Measurements from ENCODE around the gene VWA5B2.
A peak's percentile ranks its signal among the peaks of the same experiment; 100 is the strongest.
"Not testable (repeated sequence)": the region's sequence is repeated elsewhere in the genome, so short reads cannot be mapped to it uniquely, and the experiment has no call there.

The VWA5B2 gene

DNA sequence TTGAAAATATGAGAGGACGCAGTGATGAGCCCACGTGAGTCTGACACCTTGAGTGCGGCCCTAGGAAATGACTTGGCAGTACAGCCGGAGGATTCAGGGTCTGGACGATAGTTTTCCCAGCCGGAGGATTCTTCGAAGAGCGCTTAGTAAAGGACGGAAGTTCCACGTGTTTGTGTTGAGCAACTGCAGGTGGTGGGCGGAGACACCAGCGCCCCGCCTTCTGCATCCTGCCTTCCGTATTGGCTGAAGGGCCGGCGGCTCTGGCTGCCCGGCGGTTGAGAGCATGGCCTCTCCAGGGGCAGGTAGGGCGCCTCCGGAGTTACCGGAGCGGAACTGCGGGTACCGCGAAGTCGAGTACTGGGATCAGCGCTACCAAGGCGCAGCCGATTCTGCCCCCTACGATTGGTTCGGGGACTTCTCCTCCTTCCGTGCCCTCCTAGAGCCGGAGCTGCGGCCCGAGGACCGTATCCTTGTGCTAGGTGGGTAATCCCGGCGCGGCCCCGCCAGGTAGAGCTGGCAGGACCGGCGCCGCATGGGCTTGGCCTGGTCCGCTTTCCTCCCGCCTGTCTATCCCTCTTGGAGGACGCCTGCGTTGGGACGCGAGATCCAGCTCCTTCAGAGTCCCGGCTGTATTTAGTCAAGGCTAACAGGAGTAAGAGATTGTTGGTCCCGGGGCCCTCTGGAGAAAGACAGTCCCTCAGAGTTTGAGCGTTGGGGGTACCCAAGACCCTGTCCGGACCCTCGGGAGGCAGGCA is 20.2 kb downstream of the VWA5B2 start, which contains the start of gene EEF1AKMT4:
Gene EEF1AKMT4 (plus strand): TSS at position 261 of the 755 bp plus-strand sequence. CDS start 23 bp downstream, at position 284.
- Mint-ChIP-seq H3K4me1 (peaks cover 15% of the 10 kb centered on the region), H3K27ac (peak within 1 kb of the TSS; percentile 100), H3K27me3 (no peaks in the 10 kb centered on the region), H3K9me3 (no peaks in the 10 kb centered on the region), H3K36me3 (peaks cover 4% of the 10 kb centered on the region), H3K4me3 (peak within 1 kb of the TSS; percentile 97)

GRCh38 chr3:184250167-184250828 is 20.9 kb downstream of the VWA5B2 start:
- Mint-ChIP-seq H3K36me3 (no peaks in the 10 kb centered on the region), H3K27ac (peak overlapping the region; percentile 100), H3K9me3 (no peaks in the 10 kb centered on the region), H3K27me3 (no peaks in the 10 kb centered on the region), H3K4me3 (peak overlapping the region; percentile 97), H3K4me1 (peaks cover 15% of the 10 kb centered on the region)

- H3K9me3 Mint-ChIP-seq = no peaks in the 10 kb centered on the region
- peaks cover 6% of the 10 kb centered on the region for H3K36me3 Mint-ChIP-seq
- no peak overlapping the region for H3K4me3 Mint-ChIP-seq
- peaks cover 13% of the 10 kb centered on the region for H3K4me1 Mint-ChIP-seq
- peak overlapping the region; percentile 30 for H3K27ac Mint-ChIP-seq
- H3K27me3 Mint-ChIP-seq = peaks cover 7% of the 10 kb centered on the region
These were observed 26.1 kb downstream of the VWA5B2 start for GRCh38 chr3:184255291-184256039.

GRCh38 chr3:184257083-184257915 is 27.9 kb downstream of the VWA5B2 start:
- Mint-ChIP-seq H3K27me3 (peaks cover 13% of the 10 kb centered on the region), H3K4me1 (peaks cover 21% of the 10 kb centered on the region), H3K27ac (no peak overlapping the region), H3K36me3 (peaks cover 7% of the 10 kb centered on the region), H3K9me3 (no peaks in the 10 kb centered on the region), H3K4me3 (no peak overlapping the region)

- Mint-ChIP-seq H3K4me3 (peak overlapping the region; percentile 77), H3K9me3 (no peaks in the 10 kb centered on the region), H3K4me1 (peaks cover 26% of the 10 kb centered on the region), H3K36me3 (peaks cover 7% of the 10 kb centered on the region), H3K27ac (no peak overlapping the region), H3K27me3 (peaks cover 17% of the 10 kb centered on the region)
These were observed 29.5 kb downstream of the VWA5B2 start for GRCh38 chr3:184258926-184259325.

DNA sequence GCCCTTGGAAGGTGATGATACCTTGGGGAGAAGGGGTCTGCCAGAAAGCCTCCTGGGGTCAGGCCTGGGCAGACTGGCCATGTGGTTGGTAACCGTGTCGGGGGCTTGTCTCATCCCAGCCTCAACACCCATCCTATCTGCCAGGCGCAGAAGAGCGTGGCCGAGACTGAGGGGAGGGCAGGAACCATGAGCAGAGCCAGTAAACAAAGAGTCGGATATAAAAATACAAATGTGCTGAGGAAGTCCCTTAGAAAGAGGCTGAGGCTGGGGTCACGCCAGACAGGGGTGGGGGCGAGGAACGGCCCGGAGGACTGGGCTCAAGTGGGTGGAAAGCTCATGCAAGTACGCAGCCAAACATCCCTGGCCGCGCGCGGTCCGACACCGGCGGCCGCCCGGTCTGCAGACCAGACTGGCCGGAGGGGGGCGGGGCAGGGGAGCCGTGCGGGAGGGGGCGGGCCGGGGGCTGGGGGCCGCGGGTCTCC is 30.1 kb downstream of the VWA5B2 start:
- H3K9me3 Mint-ChIP-seq = no peaks in the 10 kb centered on the region
- H3K4me3 Mint-ChIP-seq = peak overlapping the region; percentile 77
- peaks cover 17% of the 10 kb centered on the region for H3K27me3 Mint-ChIP-seq
- H3K36me3 Mint-ChIP-seq = peaks cover 7% of the 10 kb centered on the region
- peaks cover 26% of the 10 kb centered on the region for H3K4me1 Mint-ChIP-seq
- H3K27ac Mint-ChIP-seq = no peak overlapping the region

DNA sequence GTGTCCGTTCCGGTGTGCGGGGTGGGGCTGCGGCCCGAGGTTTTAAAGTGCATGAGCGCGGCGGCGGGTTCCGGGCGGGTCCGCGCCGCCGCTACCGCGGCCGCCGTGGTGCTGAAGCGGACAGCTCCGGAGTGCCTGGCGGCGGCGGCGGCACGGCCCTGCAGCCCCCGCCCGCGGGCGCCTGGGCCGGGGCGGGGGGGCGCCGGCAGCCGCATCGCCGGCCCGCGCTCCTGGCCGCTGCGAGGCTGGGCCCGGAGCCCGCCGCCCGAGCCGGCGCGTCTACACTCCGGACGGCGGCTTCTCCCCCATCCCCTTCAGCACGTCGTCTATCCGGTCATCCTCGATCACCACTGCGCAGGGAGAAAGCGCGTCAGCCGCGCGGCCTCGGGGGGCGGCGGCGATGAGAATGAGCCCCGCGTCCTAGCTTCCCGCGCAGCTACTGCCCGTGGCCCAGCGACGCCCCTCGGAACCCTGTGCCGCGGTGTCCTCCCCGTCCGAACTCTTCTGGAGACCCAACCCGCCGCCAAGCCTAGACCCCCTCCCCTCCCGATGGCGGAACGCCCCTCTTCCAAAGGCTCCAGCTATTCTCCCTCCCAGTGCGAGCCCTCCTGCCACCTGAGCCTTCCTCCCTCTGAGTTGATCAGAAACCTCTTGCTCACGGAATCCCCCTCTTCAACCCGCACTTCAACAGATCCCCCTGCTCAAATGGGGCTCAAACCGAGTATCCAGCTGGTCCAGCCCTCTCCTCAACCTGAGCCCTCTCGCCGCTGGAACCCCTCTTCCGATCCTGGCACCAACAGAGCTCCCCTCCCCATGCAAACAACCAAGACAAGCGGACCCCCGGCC is 30.7 kb downstream of the VWA5B2 start:
- Mint-ChIP-seq H3K36me3 (peaks cover 7% of the 10 kb centered on the region), H3K9me3 (no peaks in the 10 kb centered on the region), H3K27ac (peak overlapping the region; percentile 53), H3K4me3 (peak overlapping the region; percentile 86), H3K4me1 (peaks cover 26% of the 10 kb centered on the region), H3K27me3 (peaks cover 20% of the 10 kb centered on the region)

DNA sequence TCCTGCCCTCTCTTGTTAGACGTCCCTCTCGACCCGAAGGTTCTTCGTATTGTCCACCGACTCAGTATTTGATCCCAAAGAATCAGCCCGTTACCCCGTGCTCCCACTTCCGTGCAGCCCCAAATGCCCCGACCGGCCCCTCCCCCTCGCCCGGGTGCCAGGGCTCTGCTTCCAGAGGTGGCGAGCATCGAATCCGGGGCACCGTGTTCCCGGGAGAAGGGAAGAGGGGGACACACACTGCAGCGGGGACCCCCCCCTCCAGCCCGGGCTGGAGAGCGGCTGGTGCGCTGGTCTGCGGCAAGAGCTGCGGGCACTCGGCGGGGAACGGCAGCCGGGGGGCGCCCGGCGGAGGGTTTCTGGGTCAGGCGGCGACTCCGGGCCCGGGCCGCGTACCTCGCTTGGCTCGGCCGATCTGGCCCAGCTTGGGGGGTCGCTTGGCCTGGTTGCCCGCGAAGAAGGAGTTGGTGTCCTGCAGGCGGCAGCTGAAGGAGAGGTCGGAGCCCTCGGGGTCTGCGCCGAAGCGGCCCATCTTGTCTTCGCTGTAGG is 31.4 kb downstream of the VWA5B2 start:
- Mint-ChIP-seq H3K4me3 (peak overlapping the region; percentile 86), H3K27me3 (peaks cover 20% of the 10 kb centered on the region), H3K4me1 (peaks cover 22% of the 10 kb centered on the region), H3K27ac (peak overlapping the region; percentile 53), H3K36me3 (peaks cover 7% of the 10 kb centered on the region), H3K9me3 (no peaks in the 10 kb centered on the region)

DNA sequence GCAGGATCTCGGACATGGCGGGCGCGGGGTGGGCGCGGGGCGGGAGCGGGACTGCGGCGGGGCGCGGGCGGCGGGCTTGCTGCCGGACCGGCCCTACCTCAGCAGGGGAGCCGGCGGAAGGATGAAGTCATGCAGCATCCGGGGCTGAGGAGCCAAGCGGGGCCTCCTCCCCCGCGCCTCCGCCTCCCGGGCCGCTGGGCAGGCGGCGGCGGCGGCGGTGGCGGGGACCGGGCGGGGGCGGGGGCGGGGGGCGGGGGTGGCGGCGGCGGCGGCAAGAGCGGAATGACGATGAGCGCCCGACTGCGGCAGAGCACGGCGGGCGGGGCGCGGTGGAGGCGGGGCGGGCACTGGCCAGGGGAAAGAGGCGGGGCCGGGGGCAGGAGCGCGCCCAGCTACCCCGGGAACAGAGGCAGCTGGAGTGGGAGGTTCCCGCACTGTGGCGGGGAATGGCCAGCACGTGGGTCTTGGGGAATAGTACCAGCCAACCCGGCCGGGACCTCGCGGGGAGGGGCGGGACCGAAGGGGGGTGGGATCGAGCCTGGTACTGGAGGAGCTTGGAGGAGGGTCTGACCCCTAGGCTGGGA is 32.0 kb downstream of the VWA5B2 start, which contains the start of gene CAMK2N2:
Gene CAMK2N2 (minus strand): TSS at position 284 of the 584 bp plus-strand sequence. CDS start 268 bp downstream, at position 16.
- Mint-ChIP-seq H3K9me3 (no peaks in the 10 kb centered on the region), H3K27me3 (peaks cover 22% of the 10 kb centered on the region), H3K27ac (peak within 1 kb of the TSS; percentile 74), H3K36me3 (peaks cover 7% of the 10 kb centered on the region), H3K4me3 (peak within 1 kb of the TSS; percentile 97), H3K4me1 (peaks cover 22% of the 10 kb centered on the region)

DNA sequence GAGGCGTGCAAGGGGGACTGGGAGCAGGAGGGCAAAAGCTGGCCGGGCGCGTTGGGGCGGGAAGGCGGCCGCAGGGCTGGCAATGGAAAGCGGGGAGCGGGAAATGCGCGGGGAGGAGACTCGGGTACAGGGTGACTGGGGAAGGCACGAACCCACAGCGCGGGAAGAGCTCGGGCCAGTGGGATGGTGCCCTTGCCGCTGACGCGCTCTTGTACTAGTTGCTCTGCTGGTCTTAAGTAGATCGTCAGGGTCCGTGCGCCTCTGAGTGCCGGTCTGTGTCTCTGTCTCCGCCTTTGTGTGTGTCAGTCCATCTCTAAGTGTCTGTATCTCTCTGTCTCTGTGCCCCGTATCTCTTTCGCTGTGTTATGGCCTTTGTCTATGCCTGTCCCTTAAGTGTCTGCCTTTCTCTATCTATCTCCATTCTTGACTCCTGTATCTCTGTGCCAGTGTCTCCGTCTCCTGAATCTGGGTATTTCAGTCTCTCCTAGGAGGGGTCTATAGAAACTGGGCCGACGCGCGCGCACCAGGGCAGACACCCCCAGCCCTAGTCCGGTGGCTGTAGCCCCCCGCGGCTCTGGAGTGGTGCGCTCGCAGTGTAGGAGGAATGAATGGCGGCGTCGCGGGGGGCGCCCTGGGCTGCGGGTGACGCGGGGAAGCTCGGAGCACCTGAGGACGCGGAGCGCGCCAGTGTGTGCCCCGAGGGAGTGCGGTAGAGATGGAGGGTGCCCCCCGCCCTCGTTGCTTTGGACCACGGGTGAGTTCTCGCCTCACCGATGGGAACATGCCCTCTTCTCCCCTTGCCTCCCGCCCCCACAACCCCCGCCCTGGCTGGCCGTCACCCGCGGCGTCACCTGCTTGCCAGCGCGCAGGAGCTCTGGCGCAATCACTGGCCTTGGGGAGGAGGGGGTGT is 32.7 kb downstream of the VWA5B2 start:
- Mint-ChIP-seq H3K4me3 (peak overlapping the region; percentile 97), H3K27ac (peak overlapping the region; percentile 74), H3K9me3 (no peaks in the 10 kb centered on the region), H3K27me3 (peaks cover 23% of the 10 kb centered on the region), H3K36me3 (peaks cover 7% of the 10 kb centered on the region), H3K4me1 (peaks cover 22% of the 10 kb centered on the region)

- H3K9me3 Mint-ChIP-seq = no peaks in the 10 kb centered on the region
- H3K4me1 Mint-ChIP-seq = peaks cover 22% of the 10 kb centered on the region
- H3K27me3 Mint-ChIP-seq = peaks cover 26% of the 10 kb centered on the region
- peak overlapping the region; percentile 47 for H3K4me3 Mint-ChIP-seq
- H3K27ac Mint-ChIP-seq = peak overlapping the region; percentile 30
- peaks cover 7% of the 10 kb centered on the region for H3K36me3 Mint-ChIP-seq
These were observed 33.4 kb downstream of the VWA5B2 start for GRCh38 chr3:184262764-184263179.

GRCh38 chr3:184267249-184267648 is 37.9 kb downstream of the VWA5B2 start:
- not testable (repeated sequence) for H3K27ac Mint-ChIP-seq, H3K9me3 Mint-ChIP-seq, H3K4me1 Mint-ChIP-seq, H3K4me3 Mint-ChIP-seq, H3K36me3 Mint-ChIP-seq
- peaks cover 23% of the 10 kb centered on the region for H3K27me3 Mint-ChIP-seq

GRCh38 chr3:184272269-184272668 is 42.9 kb downstream of the VWA5B2 start:
- H3K27me3 Mint-ChIP-seq = peaks cover 25% of the 10 kb centered on the region

More at GRCh38 chr3:184272269-184272668, 42.9 kb downstream of the VWA5B2 start:
- H3K36me3 Mint-ChIP-seq = no peaks in the 10 kb centered on the region
- H3K4me3 Mint-ChIP-seq = no peak overlapping the region
- H3K27ac Mint-ChIP-seq = no peak overlapping the region
- H3K9me3 Mint-ChIP-seq = no peaks in the 10 kb centered on the region
- H3K4me1 Mint-ChIP-seq = peaks cover 5% of the 10 kb centered on the region
